ENCODE measurements around the gene CHID1. TPM values are rescaled to one million over a fixed set of nuclear protein-coding genes. Genes with fewer than 3 reads are reported as not detected.

CHID1 gene
- total RNA-seq, 1 experiment from 2014 or later = 85.6 TPM

- TF ChIP-seq CTCF (conservative IDR thresholded peaks at IDR 0.05) (no peak), EZH2 (IDR thresholded peaks at IDR 0.05; ENCODE audit: low read depth) (no peak)
- Histone ChIP-seq H3K4me1 (replicated peaks; ENCODE audit: insufficient read depth) (no peaks in the 10 kb centered on the region), H4K20me1 (ENCODE audit: insufficient read depth) (peaks cover 8% of the 10 kb centered on the region; the same call in 1 of the 2 replicates), H3K4me2 (no peak overlapping the region), H2AFZ (no peak overlapping the region), H3F3A (ENCODE audit: insufficient read depth, low read depth) (no peaks in the 10 kb centered on the region), H3K9me2 (ENCODE audit: insufficient read depth) (no peaks in the 10 kb centered on the region), H3K27me3 (ENCODE audit: insufficient read depth, low read depth) (no peaks in the 10 kb centered on the region), H3K4me3 (no peak overlapping the region), H3K79me2 (ENCODE audit: low read depth) (peaks cover 20% of the 10 kb centered on the region; the same call in 1 of the 2 replicates), H3K27ac (no peak overlapping the region), H3K36me3 (ENCODE audit: low read depth) (no peaks in the 10 kb centered on the region), H3K9me3 (ENCODE audit: insufficient read depth, low read depth) (no peaks in the 10 kb centered on the region)
- ChIA-PET CTCF (no interaction called here), POLR2A (ENCODE audit: unreplicated experiment) (no interaction called here)
- no TSS peak for BruUV-seq (replicated peaks)
- intact Hi-C loops (cut with micrococcal nuclease; ENCODE audit: unreplicated experiment) = loop anchor here (5.0 kb wide), 1 partner anchor 123 kb away; no protein-coding TSS in a partner anchor
- no peak for DNase-seq
These were observed 18.8 kb upstream of the CHID1 start for GRCh38 chr11:929405-929804.

GRCh38 chr11:928786-929185 lies 18.2 kb upstream of the CHID1 start:
- intact Hi-C loops (cut with micrococcal nuclease; ENCODE audit: unreplicated experiment) = loop anchor here (5.0 kb wide), 1 partner anchor 124 kb away; no protein-coding TSS in a partner anchor
- ChIA-PET CTCF (no interaction called here), POLR2A (ENCODE audit: unreplicated experiment) (no interaction called here)
- Histone ChIP-seq H3F3A (ENCODE audit: insufficient read depth, low read depth) (no peaks in the 10 kb centered on the region), H3K79me2 (ENCODE audit: low read depth) (peaks cover 20% of the 10 kb centered on the region; the same call in 1 of the 2 replicates), H4K20me1 (ENCODE audit: insufficient read depth) (peaks cover 6% of the 10 kb centered on the region; the same call in 1 of the 2 replicates), H2AFZ (no peak overlapping the region), H3K9me3 (ENCODE audit: insufficient read depth, low read depth) (no peaks in the 10 kb centered on the region), H3K27me3 (ENCODE audit: insufficient read depth, low read depth) (no peaks in the 10 kb centered on the region), H3K9me2 (ENCODE audit: insufficient read depth) (no peaks in the 10 kb centered on the region), H3K4me1 (replicated peaks; ENCODE audit: insufficient read depth) (no peaks in the 10 kb centered on the region), H3K4me3 (no peak overlapping the region), H3K36me3 (ENCODE audit: low read depth) (no peaks in the 10 kb centered on the region), H3K27ac (no peak overlapping the region), H3K4me2 (no peak overlapping the region)
- no TSS peak for BruUV-seq (replicated peaks)
- no peak for DNase-seq
- TF ChIP-seq CTCF (conservative IDR thresholded peaks at IDR 0.05) = no peak
- no peak for TF ChIP-seq EZH2 (IDR thresholded peaks at IDR 0.05; ENCODE audit: low read depth)

GRCh38 chr11:927871-928270 lies 17.3 kb upstream of the CHID1 start:
- H3K27me3 ChIP-seq (ENCODE audit: insufficient read depth, low read depth) = no peaks in the 10 kb centered on the region
- H3K4me1 ChIP-seq (replicated peaks; ENCODE audit: insufficient read depth) = no peaks in the 10 kb centered on the region
- H3K79me2 ChIP-seq (ENCODE audit: low read depth) = peaks cover 20% of the 10 kb centered on the region; the same call in 1 of the 2 replicates
- H4K20me1 ChIP-seq (ENCODE audit: insufficient read depth) = peaks cover 3% of the 10 kb centered on the region; the same call in 1 of the 2 replicates
- no peaks in the 10 kb centered on the region for H3K9me2 ChIP-seq (ENCODE audit: insufficient read depth)
- intact Hi-C loops (cut with micrococcal nuclease; ENCODE audit: unreplicated experiment) = loop anchor here (5.0 kb wide), 1 partner anchor 124 kb away; no protein-coding TSS in a partner anchor
- H3K9me3 ChIP-seq (ENCODE audit: insufficient read depth, low read depth) = no peaks in the 10 kb centered on the region
- no peak for TF ChIP-seq CTCF (conservative IDR thresholded peaks at IDR 0.05)
- no peak for TF ChIP-seq EZH2 (IDR thresholded peaks at IDR 0.05; ENCODE audit: low read depth)
- no peaks in the 10 kb centered on the region for H3K36me3 ChIP-seq (ENCODE audit: low read depth)
- no peak overlapping the region for H3K4me3 ChIP-seq
- ChIA-PET POLR2A (ENCODE audit: unreplicated experiment) (no interaction called here), CTCF (interaction anchor here (0.6 kb wide), 1 partner anchor 83 kb away, joined by 3 read pairs; no protein-coding TSS in a partner anchor)
- H3K27ac ChIP-seq = no peak overlapping the region
- no TSS peak for BruUV-seq (replicated peaks)
- H2AFZ ChIP-seq = no peak overlapping the region
- no peak overlapping the region for H3K4me2 ChIP-seq
- H3F3A ChIP-seq (ENCODE audit: insufficient read depth, low read depth) = 0 out of 2 replicates have a peak, but pooled peaks cover 6% of the 10 kb centered on the region
- no peak for DNase-seq

Data from PC-9 (cell line).